HEK293T (cell line): Measurements from ENCODE around the gene SLC35F6.

Experiments used
- CTCF ChIA-PET: fragments of 350-600 bp; formaldehyde crosslinking; extraction: SDS; loops from one replicate; lab custom pipeline; 2021; ENCODE audit warnings: antibody characterized with exemption, inconsistent platforms; lab: Yijun Ruan, JAX
- POLR2A ChIA-PET: fragments of 350-600 bp; formaldehyde crosslinking; extraction: SDS; loops from one replicate; lab custom pipeline; 2020; ENCODE audit warnings: antibody characterized with exemption, inconsistent platforms; lab: Yijun Ruan, JAX
- DNase-seq: peaks from one replicate; pipeline ENCODE4 v3.0.0; 2012; ENCODE audit warnings: mixed read lengths; ENCODE audit errors: extremely low spot score
- ARNT ChIP-seq: fragments of 450-650 bp; IDR thresholded peaks from 2 replicates; pipeline ENCODE4 v1.6.1; 2017; ENCODE audit warnings: mild to moderate bottlenecking
- BHLHE40 ChIP-seq: fragments of 450-650 bp; IDR thresholded peaks from 2 replicates; pipeline ENCODE4 v1.6.1; 2016; ENCODE audit warnings: mild to moderate bottlenecking, moderate library complexity, borderline replicate concordance
- CTBP1 ChIP-seq: fragments of 450-650 bp; IDR thresholded peaks from 2 replicates; pipeline ENCODE4 v1.6.1; 2016; ENCODE audit warnings: borderline replicate concordance
- ELF4 ChIP-seq: fragments of 450-650 bp; IDR thresholded peaks from 2 replicates; pipeline ENCODE4 v1.6.1; 2017; ENCODE audit warnings: antibody characterized with exemption
- FOXA1 ChIP-seq: fragments of 450-650 bp; IDR thresholded peaks from 2 replicates; pipeline ENCODE4 v1.6.1; 2016; ENCODE audit warnings: mild to moderate bottlenecking
- FOXK2 ChIP-seq: fragments of 450-650 bp; IDR thresholded peaks from 2 replicates; pipeline ENCODE4 v1.6.1; 2016; ENCODE audit warnings: mild to moderate bottlenecking
- FOXM1 ChIP-seq: fragments of 450-650 bp; IDR thresholded peaks from 2 replicates; pipeline ENCODE4 v1.6.1; 2017; ENCODE audit warnings: mild to moderate bottlenecking, borderline replicate concordance
- HDGF ChIP-seq: fragments of 450-650 bp; IDR thresholded peaks from 2 replicates; pipeline ENCODE4 v1.6.1; 2017; ENCODE audit warnings: antibody characterized with exemption, borderline replicate concordance
- L3MBTL2 ChIP-seq: fragments of 450-650 bp; conservative IDR thresholded peaks from 2 replicates; pipeline ENCODE4 v1.6.1; 2016; ENCODE audit warnings: mild to moderate bottlenecking
- LEF1 ChIP-seq: fragments of 450-650 bp; IDR thresholded peaks from 2 replicates; pipeline ENCODE4 v1.6.1; 2017; ENCODE audit warnings: mild to moderate bottlenecking, borderline replicate concordance
- NFRKB ChIP-seq: fragments of 450-650 bp; IDR thresholded peaks from 2 replicates; pipeline ENCODE4 v1.6.1; 2016; ENCODE audit warnings: mild to moderate bottlenecking, moderate library complexity
- PKNOX1 ChIP-seq: fragments of 450-650 bp; IDR thresholded peaks from 2 replicates; pipeline ENCODE4 v1.6.1; 2016
- SP1 ChIP-seq: fragments of 450-650 bp; IDR thresholded peaks from 2 replicates; pipeline ENCODE4 v1.6.1; 2017
- SUZ12 ChIP-seq: fragments of 450-650 bp; IDR thresholded peaks from 2 replicates; pipeline ENCODE4 v1.6.1; 2016; ENCODE audit warnings: mild to moderate bottlenecking
- TARDBP ChIP-seq: fragments of 450-650 bp; IDR thresholded peaks from 2 replicates; pipeline ENCODE4 v1.6.1; 2016
- ZNF384 ChIP-seq: fragments of 450-650 bp; IDR thresholded peaks from 2 replicates; pipeline ENCODE4 v1.6.1; 2016

SLC35F6 gene

GRCh38 chr2:26729311-26729710 is 34.8 kb upstream of the SLC35F6 start:
- TF ChIP-seq ARNT: no peak
- DNase-seq: no peak
- ChIA-PET CTCF (no interaction called here), POLR2A (no interaction called here)

- POLR2A ChIA-PET: no interaction called here
- no peak for TF ChIP-seq SUZ12
- TF ChIP-seq FOXK2: no peak
- TF ChIP-seq ELF4: no peak
- no peak for TF ChIP-seq L3MBTL2
- no peak for TF ChIP-seq ZNF384
- no peak for TF ChIP-seq BHLHE40
- TF ChIP-seq SP1: no peak
- no peak for DNase-seq
- CTCF ChIA-PET: no interaction called here
Measured at GRCh38 chr2:26730549-26731344, 33.3 kb upstream of the SLC35F6 start.

GRCh38 chr2:26731714-26732113 is 32.4 kb upstream of the SLC35F6 start:
- POLR2A ChIA-PET: no interaction called here
- CTCF ChIA-PET: no interaction called here
- TF ChIP-seq L3MBTL2 (no peak), ARNT (no peak), LEF1 (no peak), FOXM1 (no peak), CTBP1 (no peak), SP1 (no peak), PKNOX1 (no peak), HDGF (no peak), SUZ12 (no peak), BHLHE40 (no peak), FOXK2 (no peak)
- no peak for DNase-seq

- CTCF ChIA-PET: interaction anchor here (0.6 kb wide), 1 partner anchor 285 kb away, joined by 3 read pairs; no protein-coding TSS in a partner anchor
- no peak for DNase-seq
- POLR2A ChIA-PET: no interaction called here
- no peak for TF ChIP-seq SP1
- TF ChIP-seq NFRKB: no peak
- TF ChIP-seq SUZ12: no peak
- TF ChIP-seq ARNT: no peak
- TF ChIP-seq HDGF: no peak
- TF ChIP-seq BHLHE40: no peak
- TF ChIP-seq CTBP1: no peak
- TF ChIP-seq LEF1: no peak
- no peak for TF ChIP-seq FOXM1
- no peak for TF ChIP-seq ELF4
- TF ChIP-seq TARDBP: no peak
- no peak for TF ChIP-seq PKNOX1
- TF ChIP-seq ZNF384: no peak
- TF ChIP-seq FOXA1: no peak
- TF ChIP-seq L3MBTL2: no peak
- TF ChIP-seq FOXK2: no peak
Measured at GRCh38 chr2:26732446-26732845, 31.6 kb upstream of the SLC35F6 start.

GRCh38 chr2:26733413-26733812 is 30.7 kb upstream of the SLC35F6 start:
- TF ChIP-seq HDGF (no peak), NFRKB (no peak), FOXM1 (no peak), L3MBTL2 (no peak), SP1 (no peak)
- ChIA-PET POLR2A (no interaction called here), CTCF (interaction anchor here (0.7 kb wide), 1 partner anchor 59 kb away, joined by 3 read pairs; no protein-coding TSS in a partner anchor)
- no peak for DNase-seq

- DNase-seq: no peak
- TF ChIP-seq LEF1 (no peak), BHLHE40 (no peak), NFRKB (no peak), SP1 (no peak), TARDBP (no peak), PKNOX1 (no peak), ELF4 (no peak), ARNT (no peak), FOXM1 (no peak)
- ChIA-PET CTCF (no interaction called here), POLR2A (no interaction called here)
Measured at GRCh38 chr2:26735097-26735496, 29.0 kb upstream of the SLC35F6 start.

GRCh38 chr2:26735883-26736588 is 28.0 kb upstream of the SLC35F6 start:
- CTCF ChIA-PET: no interaction called here
- no peak for TF ChIP-seq L3MBTL2
- TF ChIP-seq ARNT: no peak
- no peak for TF ChIP-seq FOXA1
- no peak for TF ChIP-seq CTBP1
- TF ChIP-seq ELF4: no peak
- no peak for TF ChIP-seq HDGF
- no peak for TF ChIP-seq FOXK2
- TF ChIP-seq TARDBP: no peak
- no peak for TF ChIP-seq BHLHE40
- no peak for TF ChIP-seq FOXM1
- TF ChIP-seq ZNF384: no peak
- TF ChIP-seq PKNOX1: no peak
- no peak for TF ChIP-seq SUZ12
- TF ChIP-seq NFRKB: no peak
- POLR2A ChIA-PET: no interaction called here
- no peak for DNase-seq
